ENCODE results near the gene ZNF133. TPM values are rescaled to one million over a fixed set of nuclear protein-coding genes. Genes with fewer than 3 reads are reported as not detected.
"Not testable (repeated sequence)": the region's sequence is repeated elsewhere in the genome, so short reads cannot be mapped to it uniquely, and the experiment has no call there.

Gene ZNF133
- total RNA-seq, result 7.6 and 7.8 TPM in 2 replicates

DNA sequence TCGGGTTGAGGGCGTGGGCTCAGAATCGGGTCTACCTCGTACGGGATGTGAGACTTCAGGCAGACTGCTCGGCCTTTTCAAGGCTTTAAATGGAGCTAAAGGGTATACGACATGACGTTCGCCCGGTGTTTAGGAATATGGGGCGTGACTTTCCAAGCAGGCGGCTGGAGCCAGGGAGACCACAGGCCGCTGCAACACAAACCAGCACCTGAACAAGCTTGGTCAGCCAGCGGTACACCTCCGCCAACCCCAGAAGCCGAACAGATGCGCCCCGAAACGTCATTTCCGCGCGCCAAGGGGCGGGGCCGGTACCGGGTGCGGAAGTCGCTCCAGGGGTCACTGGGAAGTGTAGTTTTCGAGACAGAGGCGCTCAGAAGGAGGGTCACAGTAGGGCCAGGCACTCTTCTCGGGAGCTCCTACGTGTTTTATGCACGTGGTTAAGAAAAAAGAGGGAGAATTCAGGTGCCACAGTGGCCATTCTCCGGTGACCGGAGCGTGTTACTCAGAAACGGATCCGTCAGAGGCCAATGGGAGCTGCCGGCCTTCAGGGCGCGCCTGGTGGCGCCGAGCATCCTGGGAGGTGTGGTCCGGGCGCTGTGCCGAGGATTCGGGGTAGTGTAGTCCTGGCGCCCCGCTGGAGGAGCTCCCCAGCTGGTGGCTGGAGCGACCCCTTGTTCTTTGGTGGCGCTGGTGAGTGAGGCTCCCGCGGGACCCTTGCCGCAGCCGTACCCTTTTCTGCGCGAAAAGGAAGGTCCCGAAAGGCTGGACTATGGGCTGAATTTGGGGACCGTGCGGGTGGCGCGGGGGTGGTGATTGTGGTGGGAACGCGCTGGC is at the start of gene ZNF133:
TSS of gene ZNF133 (plus strand) at position 613 of the 834 bp plus-strand sequence. CDS start 17,160 bp downstream, outside the sequence.
- H3K4me3 Mint-ChIP-seq, result peak within 1 kb of the TSS; percentile 94
- H3K27ac Mint-ChIP-seq, result peak within 1 kb of the TSS; percentile 97
- intact Hi-C loops (cut with micrococcal nuclease), result loop anchor here (1.0 to 5.0 kb wide), 14 partner anchors 125 to 1716 kb away; partner anchors contain the start of genes DSTN, DZANK1, KAT14 and KIF16B
- DNase-seq (ENCODE audit: low spot score), result peak; percentile 96
- H3K36me3 Mint-ChIP-seq (ENCODE audit: low read depth), result peaks cover 18% of the 10 kb centered on the region
- H3K9me3 Mint-ChIP-seq, result peaks cover 30% of the 10 kb centered on the region
- H3K4me1 Mint-ChIP-seq (ENCODE audit: low read depth), result peaks cover 23% of the 10 kb centered on the region
- H3K27me3 Mint-ChIP-seq (ENCODE audit: insufficient read depth), result peaks cover 16% of the 10 kb centered on the region

- peaks cover 5% of the 10 kb centered on the region for H3K27me3 Mint-ChIP-seq (ENCODE audit: insufficient read depth)
- H3K4me1 Mint-ChIP-seq (ENCODE audit: low read depth), result no peaks in the 10 kb centered on the region
- no peak for DNase-seq (ENCODE audit: low spot score)
- peaks cover 4% of the 10 kb centered on the region for H3K9me3 Mint-ChIP-seq
- intact Hi-C loops (cut with micrococcal nuclease), result no loop called here
- no peak overlapping the region for H3K4me3 Mint-ChIP-seq
- H3K27ac Mint-ChIP-seq, result no peak overlapping the region
- H3K36me3 Mint-ChIP-seq (ENCODE audit: low read depth), result no peaks in the 10 kb centered on the region
Measured at GRCh38 chr20:18240997-18241396, 47.3 kb upstream of the ZNF133 start.

DNA sequence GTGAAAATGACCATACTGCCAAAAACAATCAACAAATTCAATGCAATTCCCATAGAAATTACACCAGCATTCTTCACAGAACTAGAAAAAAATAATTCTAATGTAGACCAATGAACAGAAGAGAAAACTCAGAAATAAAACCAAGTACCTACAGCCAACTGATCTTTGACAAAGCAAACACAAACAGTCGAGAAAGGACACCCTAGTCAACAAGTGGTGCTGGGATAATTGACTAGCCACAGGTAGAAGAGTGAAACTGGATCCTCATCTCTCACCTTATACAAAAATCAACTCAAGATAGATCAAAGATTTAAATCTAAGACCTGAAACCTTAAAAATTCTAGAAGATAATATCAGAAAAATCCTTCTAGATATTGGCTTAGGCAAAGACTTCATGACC is 44.5 kb upstream of the ZNF133 start:
- no peaks in the 10 kb centered on the region for H3K36me3 Mint-ChIP-seq (ENCODE audit: low read depth)
- DNase-seq (ENCODE audit: low spot score), result no peak
- no peaks in the 10 kb centered on the region for H3K4me1 Mint-ChIP-seq (ENCODE audit: low read depth)
- no peak overlapping the region for H3K4me3 Mint-ChIP-seq
- peaks cover 5% of the 10 kb centered on the region for H3K27me3 Mint-ChIP-seq (ENCODE audit: insufficient read depth)
- no peak overlapping the region for H3K27ac Mint-ChIP-seq
- peaks cover 4% of the 10 kb centered on the region for H3K9me3 Mint-ChIP-seq
- intact Hi-C loops (cut with micrococcal nuclease), result no loop called here

- DNase-seq (ENCODE audit: low spot score); intact Hi-C loops (cut with micrococcal nuclease); H3K9me3 Mint-ChIP-seq; H3K27ac Mint-ChIP-seq; H3K4me1 Mint-ChIP-seq (ENCODE audit: low read depth); H3K36me3 Mint-ChIP-seq (ENCODE audit: low read depth); H3K27me3 Mint-ChIP-seq (ENCODE audit: insufficient read depth); H3K4me3 Mint-ChIP-seq: not testable (repeated sequence)
Measured at GRCh38 chr20:18248545-18248944, 39.8 kb upstream of the ZNF133 start.

DNA sequence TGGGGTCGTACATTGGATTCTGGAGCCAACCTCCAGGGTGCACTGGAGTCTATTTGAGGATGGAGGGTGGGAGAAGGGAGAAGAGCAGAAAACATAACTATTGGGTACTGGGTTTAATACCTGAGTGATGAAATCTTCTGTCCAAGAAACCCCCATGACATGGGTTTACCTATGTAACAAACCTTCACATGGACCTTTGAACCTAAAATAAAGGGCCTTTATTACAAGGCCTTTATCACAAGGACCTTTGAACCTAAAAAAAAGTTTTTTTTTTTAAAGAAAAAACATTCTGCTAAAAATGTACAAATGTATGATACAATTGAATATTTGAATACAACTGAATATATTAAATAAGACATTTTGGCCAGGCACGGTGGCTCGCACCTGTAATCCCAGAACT is 38.1 kb upstream of the ZNF133 start:
- Mint-ChIP-seq H3K4me3 (no peak overlapping the region), H3K27ac (no peak overlapping the region), H3K4me1 (ENCODE audit: low read depth) (no peaks in the 10 kb centered on the region), H3K9me3 (no peaks in the 10 kb centered on the region), H3K36me3 (ENCODE audit: low read depth) (no peaks in the 10 kb centered on the region), H3K27me3 (ENCODE audit: insufficient read depth) (peaks cover 3% of the 10 kb centered on the region)
- no peak for DNase-seq (ENCODE audit: low spot score)
- intact Hi-C loops (cut with micrococcal nuclease), result no loop called here

GRCh38 chr20:18252597-18253451 is 35.5 kb upstream of the ZNF133 start:
- Mint-ChIP-seq H3K27ac (no peak overlapping the region), H3K36me3 (ENCODE audit: low read depth) (no peaks in the 10 kb centered on the region), H3K27me3 (ENCODE audit: insufficient read depth) (peaks cover 7% of the 10 kb centered on the region), H3K4me1 (ENCODE audit: low read depth) (no peaks in the 10 kb centered on the region), H3K9me3 (no peaks in the 10 kb centered on the region), H3K4me3 (no peak overlapping the region)
- intact Hi-C loops (cut with micrococcal nuclease), result no loop called here
- DNase-seq (ENCODE audit: low spot score), result no peak

DNA sequence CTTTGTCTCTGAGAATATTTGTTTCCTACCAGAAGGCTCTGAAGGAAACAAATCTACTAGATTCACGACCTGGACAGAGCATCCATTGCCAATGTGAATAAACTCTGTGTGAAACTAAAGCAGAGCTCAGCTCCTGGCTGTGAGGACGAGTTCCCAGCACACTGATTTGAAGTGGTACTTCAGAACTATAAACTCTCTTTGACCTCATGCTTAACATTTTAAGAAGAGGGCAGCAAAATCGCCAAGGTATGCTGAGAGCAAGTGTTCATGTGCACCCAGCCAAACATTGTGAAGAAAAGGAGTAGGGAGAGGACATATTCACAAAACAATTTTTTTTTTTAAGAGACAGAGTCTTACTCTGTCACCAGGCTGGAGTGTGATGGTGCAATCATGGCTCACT is 33.7 kb upstream of the ZNF133 start:
- no peak for DNase-seq (ENCODE audit: low spot score)
- H3K36me3 Mint-ChIP-seq (ENCODE audit: low read depth), result no peaks in the 10 kb centered on the region
- H3K9me3 Mint-ChIP-seq, result no peaks in the 10 kb centered on the region
- no peak overlapping the region for H3K27ac Mint-ChIP-seq
- intact Hi-C loops (cut with micrococcal nuclease), result no loop called here
- no peak overlapping the region for H3K4me3 Mint-ChIP-seq
- H3K27me3 Mint-ChIP-seq (ENCODE audit: insufficient read depth), result peaks cover 7% of the 10 kb centered on the region
- H3K4me1 Mint-ChIP-seq (ENCODE audit: low read depth), result no peaks in the 10 kb centered on the region

DNA sequence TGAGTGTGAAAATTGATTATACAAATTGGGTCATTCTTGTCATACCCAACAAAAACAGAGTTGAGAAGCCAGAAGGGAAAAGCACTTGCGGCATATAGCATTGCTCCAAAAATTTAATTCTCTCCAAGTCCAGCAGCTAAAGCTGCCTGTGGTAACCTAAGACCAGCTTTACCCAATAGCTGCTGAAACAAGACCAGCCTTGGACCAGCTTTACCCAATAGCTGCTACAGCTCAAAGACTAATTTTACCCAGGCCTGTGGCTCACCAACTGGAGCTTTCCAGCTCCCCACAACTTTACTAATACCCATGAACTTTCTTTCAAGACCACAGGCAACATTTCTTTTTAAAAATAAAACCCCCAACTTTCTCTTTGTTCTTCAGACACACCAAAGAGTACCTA is 32.8 kb upstream of the ZNF133 start:
- Mint-ChIP-seq H3K4me1 (ENCODE audit: low read depth) (no peaks in the 10 kb centered on the region), H3K9me3 (no peaks in the 10 kb centered on the region), H3K36me3 (ENCODE audit: low read depth) (no peaks in the 10 kb centered on the region), H3K27me3 (ENCODE audit: insufficient read depth) (peaks cover 8% of the 10 kb centered on the region), H3K27ac (no peak overlapping the region), H3K4me3 (no peak overlapping the region)
- intact Hi-C loops (cut with micrococcal nuclease), result no loop called here
- no peak for DNase-seq (ENCODE audit: low spot score)

- no peaks in the 10 kb centered on the region for H3K36me3 Mint-ChIP-seq (ENCODE audit: low read depth)
- no peak for DNase-seq (ENCODE audit: low spot score)
- H3K27ac Mint-ChIP-seq, result no peak overlapping the region
- no peaks in the 10 kb centered on the region for H3K9me3 Mint-ChIP-seq
- intact Hi-C loops (cut with micrococcal nuclease), result no loop called here
- H3K27me3 Mint-ChIP-seq (ENCODE audit: insufficient read depth), result peaks cover 8% of the 10 kb centered on the region
- no peaks in the 10 kb centered on the region for H3K4me1 Mint-ChIP-seq (ENCODE audit: low read depth)
- H3K4me3 Mint-ChIP-seq, result no peak overlapping the region
Measured at GRCh38 chr20:18256440-18257090, 31.8 kb upstream of the ZNF133 start.

GRCh38 chr20:18258126-18258860 is 30.0 kb upstream of the ZNF133 start:
- no peak overlapping the region for H3K27ac Mint-ChIP-seq
- no peak overlapping the region for H3K4me3 Mint-ChIP-seq
- DNase-seq (ENCODE audit: low spot score), result no peak
- H3K27me3 Mint-ChIP-seq (ENCODE audit: insufficient read depth), result peaks cover 12% of the 10 kb centered on the region
- no peaks in the 10 kb centered on the region for H3K36me3 Mint-ChIP-seq (ENCODE audit: low read depth)
- intact Hi-C loops (cut with micrococcal nuclease), result no loop called here
- H3K4me1 Mint-ChIP-seq (ENCODE audit: low read depth), result no peaks in the 10 kb centered on the region
- H3K9me3 Mint-ChIP-seq, result no peaks in the 10 kb centered on the region

GRCh38 chr20:18259730-18260129 is 28.6 kb upstream of the ZNF133 start:
- intact Hi-C loops (cut with micrococcal nuclease), result no loop called here
- no peaks in the 10 kb centered on the region for H3K4me1 Mint-ChIP-seq (ENCODE audit: low read depth)
- peaks cover 13% of the 10 kb centered on the region for H3K27me3 Mint-ChIP-seq (ENCODE audit: insufficient read depth)
- H3K36me3 Mint-ChIP-seq (ENCODE audit: low read depth), result no peaks in the 10 kb centered on the region
- no peak for DNase-seq (ENCODE audit: low spot score)
- H3K4me3 Mint-ChIP-seq, result no peak overlapping the region
- H3K27ac Mint-ChIP-seq, result no peak overlapping the region
- no peaks in the 10 kb centered on the region for H3K9me3 Mint-ChIP-seq

GRCh38 chr20:18263723-18264122 is 24.6 kb upstream of the ZNF133 start:
- Mint-ChIP-seq H3K4me1 (ENCODE audit: low read depth) (no peaks in the 10 kb centered on the region), H3K9me3 (no peaks in the 10 kb centered on the region), H3K36me3 (ENCODE audit: low read depth) (no peaks in the 10 kb centered on the region), H3K27ac (no peak overlapping the region), H3K27me3 (ENCODE audit: insufficient read depth) (peaks cover 17% of the 10 kb centered on the region), H3K4me3 (no peak overlapping the region)
- intact Hi-C loops (cut with micrococcal nuclease), result no loop called here
- DNase-seq (ENCODE audit: low spot score), result no peak
